GM18505 (cell line): ENCODE measurements around the gene CRBN.

ENCODE experiments used
- ATAC-seq: cut with Tn5 transposase; IDR thresholded peaks from one replicate; pipeline ENCODE4 v1.9.1; 2021; ENCODE audit not compliant: unreplicated experiment
- POLR2A ChIP-seq: IDR thresholded peaks from 4 replicates; pipeline ENCODE4 v1.6.1; 2011; ENCODE audit warnings: borderline replicate concordance; ENCODE audit not compliant: insufficient read depth, insufficient read length; ENCODE audit errors: extremely low read depth

CRBN gene

GRCh38 chr3:3191675-3192285, 12.3 kb upstream of the CRBN start:
- no peak for ATAC-seq
- no peak for TF ChIP-seq POLR2A

GRCh38 chr3:3189961-3190360, 10.5 kb upstream of the CRBN start:
- TF ChIP-seq POLR2A = no peak
- no peak for ATAC-seq

- no peak for TF ChIP-seq POLR2A
- no peak for ATAC-seq
These were observed 9.7 kb upstream of the CRBN start for GRCh38 chr3:3189102-3189727.

- no peak for ATAC-seq
- no peak for TF ChIP-seq POLR2A
These were observed 5.4 kb upstream of the CRBN start for GRCh38 chr3:3184876-3185275.

GRCh38 chr3:3180456-3180855, 965 bp upstream of the CRBN start:
- no peak for TF ChIP-seq POLR2A
- no peak for ATAC-seq

GRCh38 chr3:3178498-3179328, 778 bp downstream of the CRBN start:
- ATAC-seq = no peak

GRCh38 chr3:3177861-3178497, 1.5 kb downstream of the CRBN start:
- TF ChIP-seq POLR2A = no peak
- ATAC-seq = no peak

More at GRCh38 chr3:3178498-3179328, 778 bp downstream of the CRBN start:
- no peak for TF ChIP-seq POLR2A

GRCh38 chr3:3172627-3173026, 6.9 kb downstream of the CRBN start:
- TF ChIP-seq POLR2A = no peak
- no peak for ATAC-seq

GRCh38 chr3:3170998-3171397, 8.5 kb downstream of the CRBN start:
- TF ChIP-seq POLR2A = no peak

GRCh38 chr3:3165650-3166049, 13.8 kb downstream of the CRBN start:
- no peak for TF ChIP-seq POLR2A
- no peak for ATAC-seq

More at GRCh38 chr3:3170998-3171397, 8.5 kb downstream of the CRBN start:
- no peak for ATAC-seq

GRCh38 chr3:3165241-3165640, 14.2 kb downstream of the CRBN start:
- no peak for ATAC-seq
- no peak for TF ChIP-seq POLR2A

- no peak for ATAC-seq
- no peak for TF ChIP-seq POLR2A
These were observed 18.7 kb downstream of the CRBN start for GRCh38 chr3:3160826-3161225.

GRCh38 chr3:3157484-3157883, 22.0 kb downstream of the CRBN start:
- no peak for ATAC-seq
- no peak for TF ChIP-seq POLR2A
